Measurements from ENCODE around the gene PTPRD.

PTPRD gene

DNA sequence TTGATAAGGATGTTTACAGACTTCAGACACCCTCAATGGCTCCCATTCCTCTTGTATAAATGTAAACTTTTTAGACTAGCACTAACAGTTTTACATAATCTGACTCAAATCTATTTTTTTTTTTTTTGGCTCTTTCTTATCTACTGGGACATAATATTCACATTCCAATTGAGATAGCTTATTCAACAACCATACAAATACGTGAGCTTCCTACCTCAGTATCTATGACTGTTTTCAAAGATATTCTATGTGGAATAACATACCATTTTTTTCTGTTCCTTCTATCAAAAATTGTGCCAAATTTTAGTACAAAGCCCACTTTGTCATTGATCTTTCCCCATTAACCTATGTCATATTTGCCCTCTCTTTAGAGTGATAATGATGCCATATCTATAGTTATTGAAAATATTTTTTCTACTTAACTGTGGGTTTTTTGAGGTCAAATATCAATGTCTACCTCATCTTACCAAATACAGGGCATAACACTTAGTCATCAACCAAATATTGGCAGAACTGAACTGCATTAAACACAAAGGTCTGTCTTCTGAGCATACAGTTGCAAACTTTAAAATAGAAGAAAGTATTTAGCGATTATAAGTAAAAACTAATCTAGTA lies 482.6 kb downstream of the PTPRD start:
- no peak overlapping the region for H3K9ac ChIP-seq (ENCODE audit: low read length)
- no peak overlapping the region for H2AFZ ChIP-seq (ENCODE audit: low read depth, low read length, severe bottlenecking)
- no peaks in the 10 kb centered on the region for H3K9me3 ChIP-seq (ENCODE audit: insufficient read depth, low read length)
- H3K36me3 ChIP-seq (ENCODE audit: low read length): no peaks in the 10 kb centered on the region
- TF ChIP-seq, protein P1, sequence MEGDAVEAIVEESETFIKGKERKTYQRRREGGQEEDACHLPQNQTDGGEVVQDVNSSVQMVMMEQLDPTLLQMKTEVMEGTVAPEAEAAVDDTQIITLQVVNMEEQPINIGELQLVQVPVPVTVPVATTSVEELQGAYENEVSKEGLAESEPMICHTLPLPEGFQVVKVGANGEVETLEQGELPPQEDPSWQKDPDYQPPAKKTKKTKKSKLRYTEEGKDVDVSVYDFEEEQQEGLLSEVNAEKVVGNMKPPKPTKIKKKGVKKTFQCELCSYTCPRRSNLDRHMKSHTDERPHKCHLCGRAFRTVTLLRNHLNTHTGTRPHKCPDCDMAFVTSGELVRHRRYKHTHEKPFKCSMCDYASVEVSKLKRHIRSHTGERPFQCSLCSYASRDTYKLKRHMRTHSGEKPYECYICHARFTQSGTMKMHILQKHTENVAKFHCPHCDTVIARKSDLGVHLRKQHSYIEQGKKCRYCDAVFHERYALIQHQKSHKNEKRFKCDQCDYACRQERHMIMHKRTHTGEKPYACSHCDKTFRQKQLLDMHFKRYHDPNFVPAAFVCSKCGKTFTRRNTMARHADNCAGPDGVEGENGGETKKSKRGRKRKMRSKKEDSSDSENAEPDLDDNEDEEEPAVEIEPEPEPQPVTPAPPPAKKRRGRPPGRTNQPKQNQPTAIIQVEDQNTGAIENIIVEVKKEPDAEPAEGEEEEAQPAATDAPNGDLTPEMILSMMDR (IDR thresholded peaks at IDR 0.05; ENCODE audit: insufficient read depth, low read length, poor library complexity, severe bottlenecking): no peak
- TF ChIP-seq EZH2phosphoT487 (conservative IDR thresholded peaks at IDR 0.05; ENCODE audit: low read length): no peak
- no peak overlapping the region for H3K4me2 ChIP-seq (ENCODE audit: low read depth, low read length, poor library complexity, severe bottlenecking)
- no peaks in the 10 kb centered on the region for H3K27me3 ChIP-seq (ENCODE audit: low read length)
- no peak overlapping the region for H3K4me3 ChIP-seq (ENCODE audit: insufficient read depth, low read length, poor library complexity, severe bottlenecking)
- no peak overlapping the region for H3K27ac ChIP-seq (ENCODE audit: low read depth, low read length)
- no peaks in the 10 kb centered on the region for H4K20me1 ChIP-seq (ENCODE audit: low read depth, low read length)
- H3F3A ChIP-seq (ENCODE audit: insufficient read depth): no peaks in the 10 kb centered on the region
- no peaks in the 10 kb centered on the region for H3K79me2 ChIP-seq (ENCODE audit: insufficient read depth, low read length)
- no peaks in the 10 kb centered on the region for H3K9me2 ChIP-seq (replicated peaks; ENCODE audit: insufficient read depth, low read length)

DNA sequence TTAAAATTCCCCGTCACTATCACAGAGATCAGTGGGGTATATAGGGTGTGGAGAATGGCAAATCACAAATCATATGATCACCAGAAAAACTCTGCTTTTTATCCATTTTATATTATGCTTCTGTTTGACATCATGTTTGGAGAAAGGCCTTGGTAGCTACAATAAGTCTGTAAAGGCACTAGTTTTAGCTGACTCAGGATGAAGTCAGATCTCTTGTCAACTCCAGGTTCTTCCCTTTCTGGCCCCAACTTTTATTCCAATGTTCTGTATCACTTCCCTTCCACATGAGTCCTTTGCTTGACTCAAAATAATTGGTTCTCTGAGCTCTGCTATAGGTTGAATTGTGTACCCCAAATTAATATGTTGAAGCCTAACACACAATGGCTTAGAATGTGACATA lies 484.9 kb downstream of the PTPRD start:
- no peaks in the 10 kb centered on the region for H3K9me3 ChIP-seq (ENCODE audit: insufficient read depth, low read length)
- TF ChIP-seq, protein P1 (IDR thresholded peaks at IDR 0.05; ENCODE audit: insufficient read depth, low read length, poor library complexity, severe bottlenecking): no peak
- TF ChIP-seq EZH2phosphoT487 (conservative IDR thresholded peaks at IDR 0.05; ENCODE audit: low read length): no peak
- H3K27me3 ChIP-seq (ENCODE audit: low read length): no peaks in the 10 kb centered on the region
- H3K27ac ChIP-seq (ENCODE audit: low read depth, low read length): no peak overlapping the region
- no peak overlapping the region for H3K9ac ChIP-seq (ENCODE audit: low read length)
- H4K20me1 ChIP-seq (ENCODE audit: low read depth, low read length): no peaks in the 10 kb centered on the region
- H3K9me2 ChIP-seq (replicated peaks; ENCODE audit: insufficient read depth, low read length): no peaks in the 10 kb centered on the region
- H3F3A ChIP-seq (ENCODE audit: insufficient read depth): no peaks in the 10 kb centered on the region
- H3K36me3 ChIP-seq (ENCODE audit: low read length): no peaks in the 10 kb centered on the region
- H3K79me2 ChIP-seq (ENCODE audit: insufficient read depth, low read length): no peaks in the 10 kb centered on the region
- no peak overlapping the region for H2AFZ ChIP-seq (ENCODE audit: low read depth, low read length, severe bottlenecking)
- no peak overlapping the region for H3K4me3 ChIP-seq (ENCODE audit: insufficient read depth, low read length, poor library complexity, severe bottlenecking)
- H3K4me2 ChIP-seq (ENCODE audit: low read depth, low read length, poor library complexity, severe bottlenecking): no peak overlapping the region

DNA sequence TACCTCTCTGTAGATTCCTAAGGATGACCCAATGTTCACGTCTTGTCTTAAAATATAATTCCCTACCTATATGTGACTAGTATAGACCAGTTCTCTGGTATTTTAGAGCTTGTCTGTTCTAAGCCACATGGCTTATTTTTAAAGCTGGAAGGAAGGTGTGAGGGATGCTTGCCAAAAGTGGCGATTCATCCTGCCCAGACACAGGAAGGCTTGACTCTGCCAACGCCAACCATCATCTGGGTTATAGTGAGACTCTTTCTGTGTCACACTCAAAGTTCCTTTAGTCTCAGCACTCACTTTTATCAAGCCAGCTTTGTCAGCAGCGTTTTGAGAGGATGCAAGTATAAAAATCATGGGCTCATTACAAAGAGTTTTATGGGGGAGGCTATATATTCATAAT lies 500.0 kb downstream of the PTPRD start:
- no peak overlapping the region for H3K4me2 ChIP-seq (ENCODE audit: low read depth, low read length, poor library complexity, severe bottlenecking)
- no peak overlapping the region for H3K4me3 ChIP-seq (ENCODE audit: insufficient read depth, low read length, poor library complexity, severe bottlenecking)
- H3K27me3 ChIP-seq (ENCODE audit: low read length): no peaks in the 10 kb centered on the region

More for the DNA sequence above, 500.0 kb downstream of the PTPRD start:
- Histone ChIP-seq H3K9ac (ENCODE audit: low read length) (no peak overlapping the region), H4K20me1 (ENCODE audit: low read depth, low read length) (no peaks in the 10 kb centered on the region), H3F3A (ENCODE audit: insufficient read depth) (no peaks in the 10 kb centered on the region), H2AFZ (ENCODE audit: low read depth, low read length, severe bottlenecking) (no peak overlapping the region), H3K27ac (ENCODE audit: low read depth, low read length) (no peak overlapping the region), H3K79me2 (ENCODE audit: insufficient read depth, low read length) (no peaks in the 10 kb centered on the region), H3K9me3 (ENCODE audit: insufficient read depth, low read length) (no peaks in the 10 kb centered on the region), H3K36me3 (ENCODE audit: low read length) (no peaks in the 10 kb centered on the region), H3K9me2 (replicated peaks; ENCODE audit: insufficient read depth, low read length) (no peaks in the 10 kb centered on the region)
- TF ChIP-seq EZH2phosphoT487 (conservative IDR thresholded peaks at IDR 0.05; ENCODE audit: low read length): no peak
- TF ChIP-seq, protein P1 (IDR thresholded peaks at IDR 0.05; ENCODE audit: insufficient read depth, low read length, poor library complexity, severe bottlenecking): no peak
